K562 (cell line): ENCODE data around the gene SLC12A9. TPM values are rescaled to one million over a fixed set of nuclear protein-coding genes. Genes with fewer than 3 reads are reported as not detected.

ENCODE experiments used
- CBFA2T3 ChIP-seq: fragments of 450-650 bp; IDR thresholded peaks from 2 replicates; pipeline ENCODE4 v1.6.1; 2017
- GTF2E2 ChIP-seq: fragments of 200-800 bp; sonication (Bioruptor generic); IDR thresholded peaks from 2 replicates; pipeline ENCODE4 v1.6.1; 2016; ENCODE audit warnings: missing genetic modification characterization, missing compliant biosample characterization
- HDAC8 ChIP-seq: fragments of 450-650 bp; IDR thresholded peaks from 2 replicates; pipeline ENCODE4 v1.6.1; 2016; ENCODE audit warnings: mild to moderate bottlenecking, missing genetic modification characterization, moderate library complexity, missing compliant biosample characterization
- JUNB ChIP-seq: fragments of 450-650 bp; formaldehyde crosslinking; conservative IDR thresholded peaks from 2 replicates; pipeline ENCODE4 v1.4.0; 2020; ENCODE audit warnings: mild to moderate bottlenecking
- MAFK ChIP-seq: IDR thresholded peaks from 2 replicates; pipeline ENCODE4 v1.6.1; 2011; ENCODE audit warnings: low read length, improper control_type of control experiment
- MEF2D ChIP-seq: conservative IDR thresholded peaks from 2 replicates; pipeline ENCODE4 v1.6.1; 2016; ENCODE audit warnings: low read depth, missing genetic modification characterization, missing compliant biosample characterization
- NFRKB ChIP-seq: fragments of 450-650 bp; IDR thresholded peaks from 2 replicates; pipeline ENCODE4 v1.6.1; 2016; ENCODE audit warnings: low read depth
- PBX2 ChIP-seq, 2 experiments: IDR thresholded peaks in 1 of 2; conservative IDR thresholded peaks in 1 of 2; 2 replicates each; pipeline ENCODE4 v1.6.1; 2016; ENCODE audit warnings: low read depth in 2 of 2, mild to moderate bottlenecking in 1 of 2, missing compliant biosample characterization in 1 of 2, missing genetic modification characterization in 1 of 2, moderate library complexity in 1 of 2
- PCBP1 ChIP-seq: fragments of 200-400 bp; formaldehyde crosslinking; IDR thresholded peaks from 2 replicates; pipeline ENCODE4 v1.6.1; 2018; ENCODE audit warnings: mild to moderate bottlenecking, low read depth, low read length; ENCODE audit not compliant: poor library complexity, severe bottlenecking
- PTRF ChIP-seq: fragments of 450-650 bp; IDR thresholded peaks from 2 replicates; pipeline ENCODE4 v1.6.1; 2016; ENCODE audit warnings: mild to moderate bottlenecking, missing genetic modification characterization, missing compliant biosample characterization
- SPI1 ChIP-seq: IDR thresholded peaks from 2 replicates; pipeline ENCODE4 v1.6.1; 2011; ENCODE audit warnings: low read depth, low read length, control low read depth, borderline replicate concordance
- U2AF2 ChIP-seq: fragments of 200-400 bp; formaldehyde crosslinking; optimal IDR thresholded peaks from 2 replicates; pipeline ENCODE3; 2017; ENCODE audit warnings: low read depth, mild to moderate bottlenecking, low read length
- ZBTB33 ChIP-seq: sonication (generic); formaldehyde crosslinking; IDR thresholded peaks from 2 replicates; pipeline ENCODE4 v1.8.1; 2023; ENCODE audit warnings: mild to moderate bottlenecking, missing genetic modification reagents
- ZBTB9 ChIP-seq: fragments of 450-650 bp; formaldehyde crosslinking; IDR thresholded peaks from 2 replicates; pipeline ENCODE4 v1.4.0; 2020; ENCODE audit warnings: mild to moderate bottlenecking, moderate library complexity
- ZHX1 ChIP-seq: fragments of 150-350 bp; conservative IDR thresholded peaks from 2 replicates; pipeline ENCODE4 v1.6.1; 2014; ENCODE audit warnings: low read length
- ZNF232 ChIP-seq: sonication (generic); formaldehyde crosslinking; IDR thresholded peaks from 2 replicates; pipeline ENCODE4 v1.8.0; 2022; ENCODE audit warnings: mild to moderate bottlenecking, missing genetic modification reagents
- ZNF24 ChIP-seq: fragments of 450-650 bp; IDR thresholded peaks from 2 replicates; pipeline ENCODE4 v1.6.1; 2016
- ZNF253 ChIP-seq: fragments of 250-450 bp; sonication (Bioruptor Pico); conservative IDR thresholded peaks from 2 replicates; pipeline ENCODE4 v1.6.1; 2021; ENCODE audit warnings: mild to moderate bottlenecking
- ZNF707 ChIP-seq: fragments of 250-450 bp; sonication (Bioruptor Pico); conservative IDR thresholded peaks from 2 replicates; pipeline ENCODE4 v1.8.0; 2022; ENCODE audit warnings: inconsistent platforms, mild to moderate bottlenecking, moderate library complexity
- polyA plus RNA-seq, 8 experiments: library from polyadenylated mRNA; depleted of rRNA in 4 of 8; stranded (reverse) in 5 of 8; unstranded in 3 of 8; fragments of >200 nt; fragmentation: Nextera tagmentation in 2 of 8; fragmentation: Illumina TruSeq in 1 of 8; extraction: Ambion mirVana in 2 of 8; extraction: Trizol in 1 of 8; gene quantifications; 2 replicates each; pipeline versions ENCODE4 v1.2.1 to v1.2.3, GENCODE V29; 2011 to 2014; ENCODE audit warnings: inconsistent platforms in 1 of 8, missing spikeins in 1 of 8
- total RNA-seq, 7 experiments: library from RNA; depleted of rRNA in 6 of 7; stranded (reverse); fragments of >200 nt in 6 of 7; fragmentation: Illumina TruSeq in 2 of 7; extraction: Trizol in 2 of 7; gene quantifications; 2 replicates each; pipeline versions ENCODE4 v1.2.1 to v1.2.3, GENCODE V29; 2011 to 2021; ENCODE audit warnings: low replicate concordance in 1 of 7

SLC12A9 gene
- total and polyA plus RNA-seq, 9 of the 15 experiments (the other 6 are each of a cell fraction or from before 2014, with no cell fraction given) = 0.06 to 20.2 (median 10.7) TPM

- no peak for TF ChIP-seq ZBTB33 (CRISPR knock-in tag)
- no peak for TF ChIP-seq PCBP1
- TF ChIP-seq ZNF24 = no peak
- TF ChIP-seq NFRKB = peak; percentile 99
- 0 out of 2 replicates have a peak, but pooled peaks have one; percentile 51 for TF ChIP-seq ZNF232
- no peak for TF ChIP-seq U2AF2
- no peak for TF ChIP-seq PTRF (tag)
- no peak for TF ChIP-seq MAFK
- 0 out of 2 replicates have a peak, but pooled peaks have one; percentile 14 for TF ChIP-seq ZNF253 (CRISPR knock-in tag)
- TF ChIP-seq ZNF707 = no peak
- 0 out of 2 replicates have a peak, but pooled peaks have one; percentile 46 for TF ChIP-seq ZHX1
- 0 out of 2 replicates have a peak, but pooled peaks have one; percentile 50 for TF ChIP-seq JUNB (CRISPR knock-in tag)
- TF ChIP-seq ZBTB9 (CRISPR knock-in tag) = peak; percentile 84
- peak; percentile 87 for TF ChIP-seq GTF2E2 (tag)
- no peak for TF ChIP-seq CBFA2T3
- peak; percentile 69 for TF ChIP-seq SPI1
- TF ChIP-seq MEF2D (tag) = 0 out of 2 replicates have a peak, but pooled peaks have one; percentile 41
- no peak for TF ChIP-seq PBX2 (CRISPR knock-in tag; IDR thresholded peaks at IDR 0.05; ENCODE audit: low read depth)
- no peak for TF ChIP-seq PBX2 (tag; conservative IDR thresholded peaks at IDR 0.05; ENCODE audit: low read depth)
- TF ChIP-seq HDAC8 (tag) = peak; percentile 87
Measured at GRCh38 chr7:100874577-100875355, 22.3 kb downstream of the SLC12A9 start, which contains the start of gene SRRT (continued).
